K562 (cell line): ENCODE measurements around the gene RACK1. TPM values are rescaled to one million over a fixed set of nuclear protein-coding genes. Genes with fewer than 3 reads are reported as not detected.

Experiments used
- ATF2 ChIP-seq: sonication (generic); formaldehyde crosslinking; IDR thresholded peaks from 2 replicates; pipeline ENCODE4 v1.8.1; 2022; ENCODE audit warnings: missing genetic modification reagents
- ETS1 ChIP-seq: conservative IDR thresholded peaks from 2 replicates; pipeline ENCODE4 v1.6.1; 2011; ENCODE audit warnings: low read depth, mild to moderate bottlenecking, low read length; ENCODE audit not compliant: control insufficient read depth
- HDAC3 ChIP-seq: fragments of 450-650 bp; IDR thresholded peaks from 2 replicates; pipeline ENCODE4 v1.6.1; 2018; ENCODE audit warnings: borderline replicate concordance, mild to moderate bottlenecking, moderate library complexity; ENCODE audit not compliant: partially characterized antibody
- HIVEP1 ChIP-seq: fragments of 250-450 bp; sonication (Bioruptor Pico); IDR thresholded peaks from 2 replicates; pipeline ENCODE4 v1.4.0; 2020; ENCODE audit warnings: mild to moderate bottlenecking
- JUNB ChIP-seq: fragments of 450-650 bp; formaldehyde crosslinking; conservative IDR thresholded peaks from 2 replicates; pipeline ENCODE4 v1.4.0; 2020; ENCODE audit warnings: mild to moderate bottlenecking
- L3MBTL2 ChIP-seq: fragments of 450-650 bp; IDR thresholded peaks from 2 replicates; pipeline ENCODE4 v1.6.1; 2016; ENCODE audit warnings: mild to moderate bottlenecking, moderate library complexity
- MNT ChIP-seq, 2 experiments: fragments of 450-650 bp; conservative IDR thresholded peaks; 2 replicates each; pipeline ENCODE4 v1.6.1; 2017; ENCODE audit warnings: mild to moderate bottlenecking in 2 of 2, moderate library complexity in 2 of 2
- POLR2G ChIP-seq: fragments of 200-400 bp; formaldehyde crosslinking; IDR thresholded peaks from 2 replicates; pipeline ENCODE4 v1.6.1; 2017; ENCODE audit warnings: low read depth, mild to moderate bottlenecking, antibody characterized with exemption, low read length, moderate library complexity
- RBM22 ChIP-seq: fragments of 200-400 bp; formaldehyde crosslinking; IDR thresholded peaks from 2 replicates; pipeline ENCODE4 v1.6.1; 2018; ENCODE audit warnings: low read length, low read depth; ENCODE audit not compliant: poor library complexity, severe bottlenecking
- RFX1 ChIP-seq: fragments of 450-650 bp; IDR thresholded peaks from 2 replicates; pipeline ENCODE4 v1.6.1; 2016; ENCODE audit warnings: mild to moderate bottlenecking, moderate library complexity
- SNIP1 ChIP-seq: fragments of 450-650 bp; IDR thresholded peaks from 2 replicates; pipeline ENCODE4 v1.7.1; 2017; ENCODE audit warnings: low read depth, mild to moderate bottlenecking
- TFAP4 ChIP-seq: sonication (generic); formaldehyde crosslinking; IDR thresholded peaks from 2 replicates; pipeline ENCODE4 v1.8.0; 2022; ENCODE audit warnings: missing genetic modification reagents, mild to moderate bottlenecking, moderate library complexity, borderline replicate concordance
- ZC3H11A ChIP-seq: IDR thresholded peaks from 2 replicates; pipeline ENCODE4 v1.6.1; 2012; ENCODE audit warnings: low read depth, low read length, improper control_type of control experiment
- ZHX1 ChIP-seq: fragments of 150-350 bp; conservative IDR thresholded peaks from 2 replicates; pipeline ENCODE4 v1.6.1; 2014; ENCODE audit warnings: low read length
- ZSCAN32 ChIP-seq: fragments of 450-650 bp; formaldehyde crosslinking; IDR thresholded peaks from 2 replicates; pipeline ENCODE4 v1.4.0; 2020; ENCODE audit warnings: mild to moderate bottlenecking, moderate library complexity
- polyA plus RNA-seq, 8 experiments: library from polyadenylated mRNA; depleted of rRNA in 4 of 8; stranded (reverse) in 5 of 8; unstranded in 3 of 8; fragments of >200 nt; fragmentation: Nextera tagmentation in 2 of 8; fragmentation: Illumina TruSeq in 1 of 8; extraction: Ambion mirVana in 2 of 8; extraction: Trizol in 1 of 8; gene quantifications; 2 replicates each; pipeline versions ENCODE4 v1.2.1 to v1.2.3, GENCODE V29; 2011 to 2014; ENCODE audit warnings: inconsistent platforms in 1 of 8, missing spikeins in 1 of 8
- total RNA-seq, 7 experiments: library from RNA; depleted of rRNA in 6 of 7; stranded (reverse); fragments of >200 nt in 6 of 7; fragmentation: Illumina TruSeq in 2 of 7; extraction: Trizol in 2 of 7; gene quantifications; 2 replicates each; pipeline versions ENCODE4 v1.2.1 to v1.2.3, GENCODE V29; 2011 to 2021; ENCODE audit warnings: low replicate concordance in 1 of 7

Gene RACK1
- total and polyA plus RNA-seq, 9 of the 15 experiments (the other 6 are each of a cell fraction or from before 2014, with no cell fraction given), result 2,303 to 5,311 (median 3,833) TPM

- TF ChIP-seq HIVEP1 (CRISPR knock-in tag) (0 out of 2 replicates have a peak, but pooled peaks have one; percentile 47), POLR2G (peak; percentile 96), RBM22 (peak; percentile 57), ZHX1 (no peak), MNT (conservative IDR thresholded peaks at IDR 0.05) (peak; percentile 77 to 93), HDAC3 (peak; percentile 76), RFX1 (no peak), L3MBTL2 (no peak), ATF2 (CRISPR knock-in tag) (no peak), ETS1 (peak; percentile 53; the same call in 1 of the 2 replicates), TFAP4 (CRISPR knock-in tag) (peak; percentile 79; the same call in 1 of the 2 replicates), SNIP1 (peak; percentile 99), ZC3H11A (no peak), JUNB (CRISPR knock-in tag) (no peak), ZSCAN32 (CRISPR knock-in tag) (peak; percentile 55; the same call in 1 of the 2 replicates)
Measured at GRCh38 chr5:181223058-181223728, 20.5 kb downstream of the RACK1 start, which contains the start of gene TRIM41 (continued).
